Hepatocyte (in vitro differentiated cells): ENCODE results near the gene GPHN.

Experiments
- EZH2 ChIP-seq: fragments of 200-600 bp; sonication (generic); IDR thresholded peaks from 2 replicates; pipeline ENCODE4 v1.6.1; 2016; ENCODE audit warnings: antibody characterized with exemption, mild to moderate bottlenecking, borderline replicate concordance
- EZH2phosphoT487 ChIP-seq: fragments of 200-600 bp; sonication (generic); IDR thresholded peaks from one replicate; pipeline ENCODE4 v1.6.1; 2018; ENCODE audit warnings: antibody characterized with exemption, mild to moderate bottlenecking, low read depth, moderate library complexity; ENCODE audit not compliant: unreplicated experiment, severe bottlenecking
- TF ChIP-seq, protein P1 (sequence below): fragments of 200-600 bp; sonication (generic); IDR thresholded peaks from 2 replicates; pipeline ENCODE4 v1.5.1; 2016; ENCODE audit warnings: antibody characterized with exemption, mild to moderate bottlenecking; ENCODE audit not compliant: poor library complexity

DNA sequence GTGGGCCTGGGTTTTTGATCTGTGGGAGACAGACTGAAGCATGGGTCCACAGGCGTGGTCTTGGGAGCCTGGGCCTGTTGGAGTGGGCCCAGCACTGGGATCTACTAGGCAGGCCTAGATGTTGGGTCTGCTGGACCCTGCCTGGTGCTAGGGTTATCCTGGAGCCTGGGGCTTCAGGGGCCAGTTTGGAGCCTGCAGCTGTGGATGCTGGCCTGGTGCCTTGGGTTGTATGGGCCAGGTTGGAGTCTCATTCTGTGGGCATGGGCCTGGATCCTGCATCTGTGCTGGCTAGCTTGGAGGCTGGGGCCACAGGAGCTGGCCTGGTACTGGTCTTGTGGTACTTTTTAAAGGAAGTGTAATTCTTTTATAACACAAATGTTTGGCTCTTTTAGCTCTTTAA lies 68.0 kb downstream of the GPHN start:
- TF ChIP-seq, protein P1, sequence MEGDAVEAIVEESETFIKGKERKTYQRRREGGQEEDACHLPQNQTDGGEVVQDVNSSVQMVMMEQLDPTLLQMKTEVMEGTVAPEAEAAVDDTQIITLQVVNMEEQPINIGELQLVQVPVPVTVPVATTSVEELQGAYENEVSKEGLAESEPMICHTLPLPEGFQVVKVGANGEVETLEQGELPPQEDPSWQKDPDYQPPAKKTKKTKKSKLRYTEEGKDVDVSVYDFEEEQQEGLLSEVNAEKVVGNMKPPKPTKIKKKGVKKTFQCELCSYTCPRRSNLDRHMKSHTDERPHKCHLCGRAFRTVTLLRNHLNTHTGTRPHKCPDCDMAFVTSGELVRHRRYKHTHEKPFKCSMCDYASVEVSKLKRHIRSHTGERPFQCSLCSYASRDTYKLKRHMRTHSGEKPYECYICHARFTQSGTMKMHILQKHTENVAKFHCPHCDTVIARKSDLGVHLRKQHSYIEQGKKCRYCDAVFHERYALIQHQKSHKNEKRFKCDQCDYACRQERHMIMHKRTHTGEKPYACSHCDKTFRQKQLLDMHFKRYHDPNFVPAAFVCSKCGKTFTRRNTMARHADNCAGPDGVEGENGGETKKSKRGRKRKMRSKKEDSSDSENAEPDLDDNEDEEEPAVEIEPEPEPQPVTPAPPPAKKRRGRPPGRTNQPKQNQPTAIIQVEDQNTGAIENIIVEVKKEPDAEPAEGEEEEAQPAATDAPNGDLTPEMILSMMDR, result no peak
- TF ChIP-seq EZH2 (no peak), EZH2phosphoT487 (no peak)
